Ishikawa (cell line): ENCODE data around the gene TP73.

Experiments
- CREB1 ChIP-seq: IDR thresholded peaks from 2 replicates; pipeline ENCODE4 v1.6.1; 2012; ENCODE audit warnings: low read depth
- EGR1 ChIP-seq: IDR thresholded peaks from 2 replicates; pipeline ENCODE4 v1.6.1; 2012
- EP300 ChIP-seq: IDR thresholded peaks from 2 replicates; pipeline ENCODE4 v1.6.1; 2012; ENCODE audit warnings: borderline replicate concordance
- FOXM1 ChIP-seq: IDR thresholded peaks from 2 replicates; pipeline ENCODE4 v1.6.1; 2012; ENCODE audit warnings: low read depth, borderline replicate concordance
- NFIC ChIP-seq: IDR thresholded peaks from 2 replicates; pipeline ENCODE4 v1.6.1; 2012
- RAD21 ChIP-seq: IDR thresholded peaks from 2 replicates; pipeline ENCODE4 v1.6.1; 2012; ENCODE audit warnings: low read depth
- TAF1 ChIP-seq: IDR thresholded peaks from 2 replicates; pipeline ENCODE4 v1.6.1; 2012; ENCODE audit warnings: low read depth, mild to moderate bottlenecking
- TEAD4 ChIP-seq: IDR thresholded peaks from 2 replicates; pipeline ENCODE4 v1.6.1; 2012
- YY1 ChIP-seq: IDR thresholded peaks from 2 replicates; pipeline ENCODE4 v1.6.1; 2012; ENCODE audit warnings: low read depth
- ZBTB7A ChIP-seq: IDR thresholded peaks from 2 replicates; pipeline ENCODE4 v1.6.1; 2012; ENCODE audit warnings: low read depth
- TF ChIP-seq, protein P1 (sequence below): IDR thresholded peaks from 2 replicates; pipeline ENCODE4 v1.6.1; 2012
- TF ChIP-seq, protein P2 (sequence below): IDR thresholded peaks from 2 replicates; pipeline ENCODE4 v1.6.1; 2012; ENCODE audit warnings: low read depth, mild to moderate bottlenecking
- TF ChIP-seq, protein P3 (sequence below): IDR thresholded peaks from 2 replicates; pipeline ENCODE4 v1.6.1; 2012

The TP73 gene

DNA sequence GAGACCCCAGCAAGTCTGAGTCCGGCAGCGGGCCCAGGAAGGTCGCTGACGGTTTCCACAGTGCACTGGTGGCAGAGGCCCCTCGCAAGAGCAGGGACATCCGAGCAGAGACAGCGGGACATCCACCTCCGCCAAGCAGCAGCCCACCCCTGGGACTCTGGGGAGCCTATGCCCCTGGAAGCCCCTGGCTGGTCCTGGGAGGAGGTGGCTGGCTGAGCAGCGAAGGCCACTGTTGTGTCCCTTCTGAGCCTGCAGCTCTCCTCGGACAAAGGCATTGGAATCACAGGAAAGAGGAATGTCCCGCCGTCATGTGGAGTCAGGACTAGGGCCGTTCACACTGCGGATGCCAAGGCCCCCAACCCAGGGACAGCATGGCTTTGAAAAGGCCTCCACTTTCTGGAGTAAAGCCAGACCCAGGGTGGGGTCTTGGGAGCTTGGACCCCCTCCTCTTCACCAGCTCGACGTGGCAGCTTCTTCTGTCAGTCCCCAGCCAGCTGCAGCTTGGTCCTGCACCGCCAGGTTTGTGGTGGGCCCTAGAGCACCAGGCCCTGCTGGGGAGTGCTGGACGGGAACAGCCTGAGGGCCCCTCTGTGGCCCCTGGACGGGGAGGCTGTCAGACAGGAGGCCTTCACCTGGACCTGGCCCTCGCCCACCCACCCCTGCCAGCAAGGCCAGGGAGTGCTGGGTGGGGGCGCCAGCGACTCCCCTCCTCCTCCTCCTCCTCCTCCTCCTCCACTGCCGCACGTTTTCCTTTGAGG is 42.4 kb upstream of the TP73 start:
- no peak for TF ChIP-seq TEAD4
- TF ChIP-seq EGR1, result no peak
- no peak for TF ChIP-seq NFIC
- TF ChIP-seq RAD21, result no peak
- TF ChIP-seq ZBTB7A, result no peak
- TF ChIP-seq CREB1, result no peak
- TF ChIP-seq, protein P1, sequence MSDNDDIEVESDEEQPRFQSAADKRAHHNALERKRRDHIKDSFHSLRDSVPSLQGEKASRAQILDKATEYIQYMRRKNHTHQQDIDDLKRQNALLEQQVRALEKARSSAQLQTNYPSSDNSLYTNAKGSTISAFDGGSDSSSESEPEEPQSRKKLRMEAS, result no peak
- TF ChIP-seq TAF1, result no peak

DNA sequence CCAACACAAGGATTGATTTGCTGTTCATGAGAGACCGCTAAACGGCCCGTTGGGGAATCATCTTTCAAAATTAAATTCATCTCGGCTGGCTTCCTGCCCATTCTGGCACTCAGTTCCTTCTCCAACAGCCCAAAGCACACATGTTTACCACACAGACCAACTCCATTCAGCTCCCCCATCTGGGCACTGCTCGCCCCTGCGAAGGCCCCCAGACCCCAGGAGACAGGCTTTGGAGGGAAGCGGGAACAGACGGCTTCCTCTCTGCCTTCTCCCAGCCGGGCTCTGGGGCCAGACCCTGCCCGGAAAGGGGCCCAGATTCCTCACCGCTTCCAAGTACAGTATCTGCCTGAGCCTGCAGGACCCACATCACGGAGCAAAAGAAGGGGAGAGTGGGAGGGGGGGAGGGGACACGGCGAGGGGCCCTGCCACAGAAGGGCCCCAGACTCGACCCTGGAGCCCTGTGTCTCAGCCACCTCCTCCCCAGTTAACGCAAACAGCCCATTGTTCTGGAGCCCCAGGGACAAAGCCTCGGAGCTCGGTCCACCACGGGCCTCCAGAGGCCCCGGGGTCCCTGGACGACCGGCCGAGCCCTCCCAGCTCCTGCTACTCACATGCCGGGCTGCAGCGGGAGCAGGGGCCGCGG is 41.7 kb upstream of the TP73 start:
- TF ChIP-seq NFIC (0 out of 2 replicates have a peak, but pooled peaks have one; percentile 6), EP300 (no peak), ZBTB7A (no peak; the same call in 1 of the 2 replicates), TAF1 (no peak)
- TF ChIP-seq, protein P2, sequence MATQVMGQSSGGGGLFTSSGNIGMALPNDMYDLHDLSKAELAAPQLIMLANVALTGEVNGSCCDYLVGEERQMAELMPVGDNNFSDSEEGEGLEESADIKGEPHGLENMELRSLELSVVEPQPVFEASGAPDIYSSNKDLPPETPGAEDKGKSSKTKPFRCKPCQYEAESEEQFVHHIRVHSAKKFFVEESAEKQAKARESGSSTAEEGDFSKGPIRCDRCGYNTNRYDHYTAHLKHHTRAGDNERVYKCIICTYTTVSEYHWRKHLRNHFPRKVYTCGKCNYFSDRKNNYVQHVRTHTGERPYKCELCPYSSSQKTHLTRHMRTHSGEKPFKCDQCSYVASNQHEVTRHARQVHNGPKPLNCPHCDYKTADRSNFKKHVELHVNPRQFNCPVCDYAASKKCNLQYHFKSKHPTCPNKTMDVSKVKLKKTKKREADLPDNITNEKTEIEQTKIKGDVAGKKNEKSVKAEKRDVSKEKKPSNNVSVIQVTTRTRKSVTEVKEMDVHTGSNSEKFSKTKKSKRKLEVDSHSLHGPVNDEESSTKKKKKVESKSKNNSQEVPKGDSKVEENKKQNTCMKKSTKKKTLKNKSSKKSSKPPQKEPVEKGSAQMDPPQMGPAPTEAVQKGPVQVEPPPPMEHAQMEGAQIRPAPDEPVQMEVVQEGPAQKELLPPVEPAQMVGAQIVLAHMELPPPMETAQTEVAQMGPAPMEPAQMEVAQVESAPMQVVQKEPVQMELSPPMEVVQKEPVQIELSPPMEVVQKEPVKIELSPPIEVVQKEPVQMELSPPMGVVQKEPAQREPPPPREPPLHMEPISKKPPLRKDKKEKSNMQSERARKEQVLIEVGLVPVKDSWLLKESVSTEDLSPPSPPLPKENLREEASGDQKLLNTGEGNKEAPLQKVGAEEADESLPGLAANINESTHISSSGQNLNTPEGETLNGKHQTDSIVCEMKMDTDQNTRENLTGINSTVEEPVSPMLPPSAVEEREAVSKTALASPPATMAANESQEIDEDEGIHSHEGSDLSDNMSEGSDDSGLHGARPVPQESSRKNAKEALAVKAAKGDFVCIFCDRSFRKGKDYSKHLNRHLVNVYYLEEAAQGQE, result no peak
- TF ChIP-seq, protein P3, sequence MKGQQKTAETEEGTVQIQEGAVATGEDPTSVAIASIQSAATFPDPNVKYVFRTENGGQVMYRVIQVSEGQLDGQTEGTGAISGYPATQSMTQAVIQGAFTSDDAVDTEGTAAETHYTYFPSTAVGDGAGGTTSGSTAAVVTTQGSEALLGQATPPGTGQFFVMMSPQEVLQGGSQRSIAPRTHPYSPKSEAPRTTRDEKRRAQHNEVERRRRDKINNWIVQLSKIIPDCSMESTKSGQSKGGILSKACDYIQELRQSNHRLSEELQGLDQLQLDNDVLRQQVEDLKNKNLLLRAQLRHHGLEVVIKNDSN, result no peak

DNA sequence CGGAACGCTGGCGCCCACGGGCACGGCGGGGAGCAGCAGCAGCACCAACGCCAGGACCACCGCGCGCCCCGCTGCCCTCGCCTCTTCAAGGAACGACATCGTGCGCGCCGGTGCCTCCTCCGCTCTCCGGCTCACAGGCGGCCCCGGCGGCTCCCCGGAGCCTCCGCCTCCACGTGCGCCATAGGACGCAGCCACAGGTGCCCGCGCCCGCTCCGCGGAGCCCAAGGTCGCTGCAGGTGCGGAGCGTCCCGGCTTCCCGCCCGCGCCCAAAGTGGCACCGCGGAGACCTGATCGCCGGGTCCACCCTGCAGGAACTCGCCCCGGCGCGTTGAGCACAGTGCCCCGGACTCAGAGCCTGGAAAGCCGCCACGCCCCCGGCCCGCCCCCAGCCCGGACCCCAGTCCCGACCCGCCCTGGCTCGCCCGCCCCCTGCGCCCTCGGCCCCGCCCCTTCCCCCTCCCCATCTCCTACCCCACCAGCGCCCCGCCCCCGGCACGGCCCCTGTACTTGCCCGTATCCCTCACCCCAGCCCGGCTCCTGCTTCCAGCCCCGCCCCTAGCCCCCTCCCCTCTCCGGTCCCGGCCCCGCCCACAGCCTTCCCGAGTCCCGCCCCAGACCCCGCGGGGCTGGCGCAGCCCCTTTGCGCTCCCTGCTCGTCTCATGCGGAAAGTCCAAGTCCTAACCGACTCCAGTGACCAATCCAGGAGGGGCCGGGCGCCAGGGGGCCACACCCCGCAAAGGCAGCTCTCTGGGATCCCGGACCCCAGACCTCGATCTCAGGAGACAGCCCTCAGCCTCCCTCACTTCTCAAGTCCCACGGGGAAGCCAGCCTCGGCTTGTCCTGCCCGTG is 40.9 kb upstream of the TP73 start, which contains the start of gene MEGF6:
Gene MEGF6 (minus strand): TSS at position 339 of the 850 bp plus-strand sequence. CDS start 240 bp downstream, at position 99.
- TF ChIP-seq, protein P3, result peak; percentile 31
- TF ChIP-seq EGR1, result 0 out of 2 replicates have a peak, but pooled peaks have one; percentile 15
- TF ChIP-seq ZBTB7A, result peak; percentile 87
- no peak for TF ChIP-seq NFIC
- TF ChIP-seq, protein P2, result no peak
- TF ChIP-seq, protein P1, result peak; percentile 90
- TF ChIP-seq TAF1, result peak; percentile 65; the same call in 1 of the 2 replicates
- TF ChIP-seq TEAD4, result peak; percentile 2; the same call in 1 of the 2 replicates

DNA sequence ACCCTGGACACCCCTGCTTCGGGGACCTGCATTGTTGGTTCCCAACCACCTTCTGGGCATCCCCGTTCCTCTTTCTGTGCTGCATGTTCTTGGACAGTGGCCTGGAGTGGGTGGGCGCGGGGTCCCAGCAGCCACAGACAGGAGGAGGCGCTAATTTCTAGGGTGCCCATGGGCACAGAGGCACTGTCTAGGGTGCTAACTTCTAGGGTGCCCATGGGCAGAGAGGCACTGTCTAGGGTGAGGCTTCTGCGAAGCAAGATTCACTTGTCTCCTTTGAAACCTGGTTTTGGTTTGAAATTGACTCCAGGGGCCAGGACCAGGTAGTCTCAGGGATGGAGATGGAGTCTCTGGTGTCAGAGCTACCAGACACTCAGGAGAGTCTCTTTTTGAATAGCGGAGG is 40.2 kb upstream of the TP73 start:
- TF ChIP-seq NFIC, result no peak
- no peak for TF ChIP-seq FOXM1
- TF ChIP-seq, protein P3, result no peak
- TF ChIP-seq RAD21, result no peak
- TF ChIP-seq, protein P2, result peak; percentile 52
- no peak for TF ChIP-seq TAF1
- TF ChIP-seq TEAD4, result no peak
- TF ChIP-seq YY1, result no peak
- TF ChIP-seq, protein P1, result no peak
